Stimulated activated CD8-positive, alpha-beta memory T cell treated with anti-CD3 and anti-CD28 coated beads, Interleukin-7, amount 100 ng/mL, for 24 hours (primary cell): ENCODE data around the gene TFDP1.

Source experiments
- DNase-seq: peaks from one replicate; pipeline ENCODE4 v3.0.0-alpha.2; 2020; ENCODE audit warnings: low read depth

The TFDP1 gene

GRCh38 chr13:113666951-113667701, 82.6 kb downstream of the TFDP1 start, which contains the start of gene GRK1:
TSS of gene GRK1 (plus strand) at chr13:113667219. CDS start at chr13:113667387, 168 bp downstream.
- no peak for DNase-seq

GRCh38 chr13:113667771-113668490, 83.4 kb downstream of the TFDP1 start:
- no peak for DNase-seq

GRCh38 chr13:113668491-113668971, 84.0 kb downstream of the TFDP1 start:
- no peak for DNase-seq

GRCh38 chr13:113669231-113669754, 84.7 kb downstream of the TFDP1 start:
- no peak for DNase-seq

GRCh38 chr13:113669755-113670341, 85.3 kb downstream of the TFDP1 start:
- no peak for DNase-seq

GRCh38 chr13:113670541-113670940, 86.0 kb downstream of the TFDP1 start:
- no peak for DNase-seq

GRCh38 chr13:113671066-113672001, 86.8 kb downstream of the TFDP1 start:
- no peak for DNase-seq

- DNase-seq, result no peak
Observed at GRCh38 chr13:113672002-113672651, 87.6 kb downstream of the TFDP1 start.
